ENCODE data around the gene FOXP1. TPM values are rescaled to one million over a fixed set of nuclear protein-coding genes. Genes with fewer than 3 reads are reported as not detected.

FOXP1 gene
- total RNA-seq, 1 experiment from 2014 or later: 75.3 TPM

DNA sequence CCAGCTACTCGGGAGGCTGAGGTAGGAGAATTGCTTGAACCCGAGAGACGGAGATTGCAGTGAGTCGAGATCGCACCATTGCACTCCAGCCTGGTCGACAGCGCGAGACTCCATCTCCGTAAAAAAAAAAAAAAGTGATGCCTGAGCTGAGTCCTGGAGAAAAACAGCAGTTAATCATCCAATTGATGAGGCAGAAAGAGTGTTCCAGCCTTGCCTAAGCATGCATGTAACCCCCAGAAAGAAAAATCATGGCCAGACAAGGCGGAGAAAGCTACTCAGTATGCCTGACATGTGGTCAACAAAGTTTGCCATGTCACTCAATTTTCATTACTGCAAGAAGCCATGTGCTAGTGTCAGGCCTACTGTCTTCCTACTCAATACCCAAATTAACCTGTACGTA lies 678.0 kb downstream of the FOXP1 start:
- no peak overlapping the region for H3K18ac ChIP-seq (ENCODE audit: insufficient read length, low read depth, low read length)
- H2AFZ ChIP-seq (ENCODE audit: low read length): no peak overlapping the region
- no CpG with 5 or more reads among the region's 11 CpGs for WGBS (ENCODE audit: extremely low coverage, insufficient read length, low lambda C conversion rate)
- no peak overlapping the region for H3K9ac ChIP-seq (ENCODE audit: extremely low read depth, insufficient read length, low read length)
- H2BK15ac ChIP-seq (ENCODE audit: low read depth, low read length): no peak overlapping the region
- Mint-ChIP-seq H3K4me1 (peaks cover 0 to 6% of the 10 kb centered on the region in 2 experiments; a peak in 1 of 4 replicates), H3K27ac (no peak overlapping the region), H3K4me3 (no peak overlapping the region), H3K36me3 (ENCODE audit: insufficient read depth in 1 of 3, low read depth in 3 of 3) (no peaks in the 10 kb centered on the region), H3K9me3 (0 out of 5 replicates have a peak, but pooled peaks cover 0 to 2% of the 10 kb centered on the region in 2 experiments), H3K27me3 (ENCODE audit: low read depth) (no peaks in the 10 kb centered on the region)
- TF ChIP-seq, protein P1, sequence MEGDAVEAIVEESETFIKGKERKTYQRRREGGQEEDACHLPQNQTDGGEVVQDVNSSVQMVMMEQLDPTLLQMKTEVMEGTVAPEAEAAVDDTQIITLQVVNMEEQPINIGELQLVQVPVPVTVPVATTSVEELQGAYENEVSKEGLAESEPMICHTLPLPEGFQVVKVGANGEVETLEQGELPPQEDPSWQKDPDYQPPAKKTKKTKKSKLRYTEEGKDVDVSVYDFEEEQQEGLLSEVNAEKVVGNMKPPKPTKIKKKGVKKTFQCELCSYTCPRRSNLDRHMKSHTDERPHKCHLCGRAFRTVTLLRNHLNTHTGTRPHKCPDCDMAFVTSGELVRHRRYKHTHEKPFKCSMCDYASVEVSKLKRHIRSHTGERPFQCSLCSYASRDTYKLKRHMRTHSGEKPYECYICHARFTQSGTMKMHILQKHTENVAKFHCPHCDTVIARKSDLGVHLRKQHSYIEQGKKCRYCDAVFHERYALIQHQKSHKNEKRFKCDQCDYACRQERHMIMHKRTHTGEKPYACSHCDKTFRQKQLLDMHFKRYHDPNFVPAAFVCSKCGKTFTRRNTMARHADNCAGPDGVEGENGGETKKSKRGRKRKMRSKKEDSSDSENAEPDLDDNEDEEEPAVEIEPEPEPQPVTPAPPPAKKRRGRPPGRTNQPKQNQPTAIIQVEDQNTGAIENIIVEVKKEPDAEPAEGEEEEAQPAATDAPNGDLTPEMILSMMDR (conservative IDR thresholded peaks at IDR 0.05): no peak
- no peak overlapping the region for H3T11ph ChIP-seq (ENCODE audit: low read length)
- H3K23ac ChIP-seq (ENCODE audit: insufficient read length, low read depth, low read length): no peak overlapping the region
- H4K5ac ChIP-seq (ENCODE audit: insufficient read length, low read depth, low read length): no peak overlapping the region
- H3K27me3 ChIP-seq (ENCODE audit: insufficient read depth, low read length): no peaks in the 10 kb centered on the region
- no peak overlapping the region for H2AK5ac ChIP-seq (ENCODE audit: insufficient read length, low read length)
- H2BK20ac ChIP-seq (ENCODE audit: low read depth, low read length, poor library complexity, severe bottlenecking): no peak overlapping the region
- no peaks in the 10 kb centered on the region for H3K9me3 ChIP-seq (ENCODE audit: control insufficient read depth, low read depth, low read length)
- H4K20me1 ChIP-seq (ENCODE audit: control insufficient read depth, insufficient read depth, insufficient read length): no peaks in the 10 kb centered on the region
- no peak overlapping the region for H3K27ac ChIP-seq (ENCODE audit: insufficient read length, low read depth, low read length)
- H3K14ac ChIP-seq (ENCODE audit: insufficient read depth, low read length): no peak overlapping the region
- no peak overlapping the region for H2BK5ac ChIP-seq (ENCODE audit: insufficient read length, low read length)
- H3K56ac ChIP-seq (ENCODE audit: insufficient read length, low read depth, low read length): no peak overlapping the region
- H3K23me2 ChIP-seq (ENCODE audit: insufficient read length, low read depth, low read length, poor library complexity, severe bottlenecking): no peaks in the 10 kb centered on the region
- H3K4me2 ChIP-seq (ENCODE audit: insufficient read depth, insufficient read length, low read length): no peak overlapping the region
- H4K8ac ChIP-seq (replicated peaks; ENCODE audit: insufficient read length, low read depth, low read length): no peak overlapping the region
- H2BK12ac ChIP-seq (ENCODE audit: insufficient read length, low read depth, low read length): no peak overlapping the region
- H2BK120ac ChIP-seq (ENCODE audit: low read depth, low read length, poor library complexity, severe bottlenecking): no peak overlapping the region
- H4K91ac ChIP-seq (ENCODE audit: insufficient read length, low read depth, low read length): no peak overlapping the region
- H3K79me2 ChIP-seq (ENCODE audit: insufficient read depth, low read length): no peaks in the 10 kb centered on the region
- no peak for DNase-seq
- H3K79me1 ChIP-seq (ENCODE audit: insufficient read depth, low read depth, low read length, poor library complexity, severe bottlenecking): no peaks in the 10 kb centered on the region
- H3K4ac ChIP-seq (ENCODE audit: low read depth, low read length): no peak overlapping the region
- H3K4me1 ChIP-seq (ENCODE audit: insufficient read depth, low read length): no peaks in the 10 kb centered on the region

Small RNAs within 50 kb of the gene (microRNA-seq; reads per million reads assigned to microRNA genes)
- 1.4 reads per million, percentile 10 among the genes with 10 or more reads in this experiment for gene MIR1284 (ENCODE audit: borderline microRNAs expressed)

Other genes starting within 250 kb of the FOXP1 start
- gene EIF4E3, start 141.7 kb upstream of the FOXP1 start, total RNA-seq (2021): 12.9 and 13.1 TPM in 2 replicates
- 15.5 and 17.7 TPM in 2 replicates for gene GPR27, start 170.1 kb upstream of the FOXP1 start, total RNA-seq (2021)
- gene PROK2, start 201.4 kb upstream of the FOXP1 start, total RNA-seq (2021): 1.4 and 1.7 TPM in 2 replicates

Data from H9 (cell line).